Measurements from ENCODE around the gene OLA1.

DNA sequence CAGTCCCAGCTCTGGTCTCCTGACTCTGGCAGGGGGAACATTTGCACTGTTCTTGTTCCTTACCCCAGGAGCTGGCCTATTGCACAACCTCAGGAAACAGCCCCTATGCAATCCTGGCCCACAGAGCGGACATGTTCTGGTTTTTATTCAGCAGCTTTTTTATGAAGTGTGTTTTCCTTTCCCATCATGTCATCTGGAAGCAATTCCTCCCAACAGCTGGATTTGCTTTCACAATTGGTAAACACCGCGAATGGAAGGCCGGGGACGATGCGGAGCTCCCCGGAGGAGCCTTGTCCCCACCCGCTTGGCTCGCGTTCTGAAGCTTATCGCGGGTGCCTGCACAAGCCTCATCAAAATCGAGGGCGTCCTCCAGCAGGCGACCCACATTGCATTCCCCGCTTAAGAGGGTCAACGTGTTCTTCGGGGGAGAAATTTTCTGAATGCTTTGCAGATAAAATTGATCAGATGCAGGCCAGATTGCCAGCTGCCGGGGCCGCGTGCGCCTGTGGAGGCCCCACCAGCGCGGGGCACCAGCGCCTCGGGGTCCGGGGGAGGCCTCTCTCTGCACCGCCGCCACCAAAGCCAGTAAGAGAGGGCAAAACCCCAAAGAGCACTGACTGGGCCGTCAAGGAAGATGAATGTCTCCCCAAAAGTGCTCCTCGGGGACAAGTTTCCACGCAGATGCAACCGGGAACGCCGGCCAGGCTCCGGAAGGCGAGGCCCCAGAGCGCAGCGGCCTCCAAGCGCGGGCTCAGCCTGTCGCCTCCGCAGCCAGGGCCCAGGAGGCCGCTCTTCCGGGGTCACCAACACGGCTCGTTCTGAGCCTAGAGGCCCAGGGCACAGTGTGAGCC, 222.8 kb downstream of the OLA1 start:
- TF ChIP-seq CTCF (IDR thresholded peaks at IDR 0.05; ENCODE audit: insufficient read depth, low read length) (no peak), POLR2AphosphoS5 (IDR thresholded peaks at IDR 0.05; ENCODE audit: low read depth) (0 out of 2 replicates have a peak, but pooled peaks have one; percentile 22), REST (IDR thresholded peaks at IDR 0.05; ENCODE audit: insufficient replicate concordance, low read depth) (no peak), GABPA (IDR thresholded peaks at IDR 0.05; ENCODE audit: low read depth) (no peak)
